Type B pancreatic cell (in vitro differentiated cells): Measurements from ENCODE around the gene PYCR2. TPM values are rescaled to one million over a fixed set of nuclear protein-coding genes. Genes with fewer than 3 reads are reported as not detected.

Source experiments
- DNase-seq: peaks from one replicate; pipeline ENCODE4 v3.0.0; 2021; ENCODE audit warnings: mixed read lengths; ENCODE audit not compliant: unreplicated experiment; ENCODE audit errors: extremely low spot score
- H3K27ac Mint-ChIP-seq: 2 replicates; pipeline ENCODE4 v1.8.0; 2021; ENCODE audit warnings: mild to moderate bottlenecking, mixed read lengths
- H3K27me3 Mint-ChIP-seq: 2 replicates; pipeline ENCODE4 v1.8.0; 2021; ENCODE audit warnings: mixed read lengths
- H3K36me3 Mint-ChIP-seq: 2 replicates; pipeline ENCODE4 v1.8.0; 2021; ENCODE audit warnings: mixed read lengths
- H3K4me1 Mint-ChIP-seq: one replicate; pipeline ENCODE4 v1.8.0; 2021; ENCODE audit warnings: mixed read lengths; ENCODE audit not compliant: unreplicated experiment
- H3K4me3 Mint-ChIP-seq: 2 replicates; pipeline ENCODE4 v1.8.0; 2021; ENCODE audit warnings: mild to moderate bottlenecking, mixed read lengths
- H3K9me3 Mint-ChIP-seq: 2 replicates; pipeline ENCODE4 v1.8.0; 2021; ENCODE audit warnings: mixed read lengths
- CTCF ChIP-seq: fragments of 200-600 bp; sonication (generic); conservative IDR thresholded peaks from 2 replicates; pipeline ENCODE4 v1.5.0; 2021; ENCODE audit warnings: antibody characterized with exemption, mild to moderate bottlenecking
- total RNA-seq: library from RNA; stranded (reverse); gene quantifications from 2 replicates; pipeline ENCODE4 v1.2.1, GENCODE V29; 2021; ENCODE audit warnings: low replicate concordance

The PYCR2 gene
- total RNA-seq, 1 donor from 2014 or later: 46.7 TPM

- Mint-ChIP-seq H3K9me3 (no peaks in the 10 kb centered on the region), H3K36me3 (no peaks in the 10 kb centered on the region), H3K27me3 (peaks cover 15% of the 10 kb centered on the region), H3K27ac (no peak overlapping the region), H3K4me3 (no peak overlapping the region), H3K4me1 (peaks cover 11% of the 10 kb centered on the region)
- no peak for DNase-seq
- no peak for TF ChIP-seq CTCF
These were observed 37.7 kb downstream of the PYCR2 start for GRCh38 chr1:225886159-225887029.

- Mint-ChIP-seq H3K4me1 (peaks cover 18% of the 10 kb centered on the region), H3K4me3 (no peak overlapping the region), H3K36me3 (no peaks in the 10 kb centered on the region), H3K27ac (no peak overlapping the region), H3K9me3 (no peaks in the 10 kb centered on the region), H3K27me3 (peaks cover 15% of the 10 kb centered on the region)
- no peak for TF ChIP-seq CTCF
- no peak for DNase-seq
These were observed 38.7 kb downstream of the PYCR2 start for GRCh38 chr1:225885336-225885735.

GRCh38 chr1:225883616-225884265, 40.3 kb downstream of the PYCR2 start:
- Mint-ChIP-seq H3K27ac (peak overlapping the region; percentile 87), H3K9me3 (no peaks in the 10 kb centered on the region), H3K36me3 (no peaks in the 10 kb centered on the region), H3K4me1 (peaks cover 23% of the 10 kb centered on the region), H3K4me3 (peak overlapping the region; percentile 90), H3K27me3 (peaks cover 15% of the 10 kb centered on the region)
- TF ChIP-seq CTCF: no peak
- no peak for DNase-seq

DNA sequence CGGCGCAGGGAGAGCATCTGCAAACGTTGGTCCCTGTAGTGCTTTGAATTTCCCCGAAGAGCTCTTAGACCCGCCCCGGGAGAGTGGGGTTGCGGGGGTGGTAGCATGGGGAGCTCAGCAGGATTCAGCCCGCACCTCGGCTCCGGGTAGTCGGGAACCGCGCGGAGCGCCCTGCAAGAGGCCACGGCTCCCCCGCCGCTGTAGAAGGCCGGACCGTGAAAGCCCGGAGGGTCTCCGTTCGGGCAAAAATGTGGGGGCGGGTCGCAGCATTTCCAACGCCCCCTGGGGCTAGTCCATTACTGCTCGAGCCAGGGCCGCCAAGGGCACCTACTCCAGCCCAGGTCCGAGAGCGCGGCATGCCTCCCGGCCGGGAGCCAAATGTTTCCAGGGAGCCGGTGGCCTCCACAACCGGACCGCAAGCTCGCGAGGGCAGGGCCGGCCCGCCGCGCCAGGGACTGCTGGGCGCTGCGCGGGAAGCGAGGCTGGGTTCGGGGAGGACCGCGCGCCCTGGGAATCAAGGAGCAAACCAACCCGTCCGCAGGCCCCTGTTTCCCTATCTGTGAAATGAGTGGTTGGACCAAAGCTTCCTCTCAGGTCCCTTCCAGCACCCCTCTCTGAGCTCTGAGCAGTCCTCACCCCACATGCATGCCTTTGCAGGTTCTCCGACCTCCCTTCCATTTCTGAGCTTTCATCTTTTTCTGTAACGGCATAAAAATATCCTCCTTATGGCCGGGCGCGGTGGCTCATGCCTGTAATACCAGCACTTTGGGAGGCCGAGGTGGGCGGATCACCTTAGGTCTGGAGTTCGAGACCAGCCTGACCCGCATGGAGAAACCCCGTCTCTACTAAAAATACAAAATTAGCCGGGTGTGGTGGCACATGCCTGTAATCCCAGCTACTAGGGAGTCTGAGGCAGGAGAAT, 41.1 kb downstream of the PYCR2 start:
- Mint-ChIP-seq H3K9me3 (no peaks in the 10 kb centered on the region), H3K4me1 (peaks cover 24% of the 10 kb centered on the region), H3K4me3 (peak overlapping the region; percentile 90), H3K36me3 (no peaks in the 10 kb centered on the region), H3K27me3 (peaks cover 11% of the 10 kb centered on the region), H3K27ac (peak overlapping the region; percentile 87)
- DNase-seq: no peak
- TF ChIP-seq CTCF: peak; percentile 11

- DNase-seq: peak; percentile 90
- peak within 1 kb of the TSS; percentile 87 for H3K27ac Mint-ChIP-seq
These were observed 41.9 kb downstream of the PYCR2 start, which contains the start of gene TMEM63A for GRCh38 chr1:225881959-225882693. TMEM63A (minus strand) TSS chr1:225882380; CDS start chr1:225877580, 4,800 bp downstream.

More at GRCh38 chr1:225881959-225882693, 41.9 kb downstream of the PYCR2 start, which contains the start of gene TMEM63A:
- peak; percentile 49 for TF ChIP-seq CTCF
- no peaks in the 10 kb centered on the region for H3K9me3 Mint-ChIP-seq
- no peaks in the 10 kb centered on the region for H3K36me3 Mint-ChIP-seq
- H3K27me3 Mint-ChIP-seq: peaks cover 10% of the 10 kb centered on the region
- peak within 1 kb of the TSS; percentile 90 for H3K4me3 Mint-ChIP-seq
- H3K4me1 Mint-ChIP-seq: peaks cover 31% of the 10 kb centered on the region
